ENCODE measurements around the gene MRPL20.
"Not testable (repeated sequence)": the region's sequence is repeated elsewhere in the genome, so short reads cannot be mapped to it uniquely, and the experiment has no call there.

The MRPL20 gene

DNA sequence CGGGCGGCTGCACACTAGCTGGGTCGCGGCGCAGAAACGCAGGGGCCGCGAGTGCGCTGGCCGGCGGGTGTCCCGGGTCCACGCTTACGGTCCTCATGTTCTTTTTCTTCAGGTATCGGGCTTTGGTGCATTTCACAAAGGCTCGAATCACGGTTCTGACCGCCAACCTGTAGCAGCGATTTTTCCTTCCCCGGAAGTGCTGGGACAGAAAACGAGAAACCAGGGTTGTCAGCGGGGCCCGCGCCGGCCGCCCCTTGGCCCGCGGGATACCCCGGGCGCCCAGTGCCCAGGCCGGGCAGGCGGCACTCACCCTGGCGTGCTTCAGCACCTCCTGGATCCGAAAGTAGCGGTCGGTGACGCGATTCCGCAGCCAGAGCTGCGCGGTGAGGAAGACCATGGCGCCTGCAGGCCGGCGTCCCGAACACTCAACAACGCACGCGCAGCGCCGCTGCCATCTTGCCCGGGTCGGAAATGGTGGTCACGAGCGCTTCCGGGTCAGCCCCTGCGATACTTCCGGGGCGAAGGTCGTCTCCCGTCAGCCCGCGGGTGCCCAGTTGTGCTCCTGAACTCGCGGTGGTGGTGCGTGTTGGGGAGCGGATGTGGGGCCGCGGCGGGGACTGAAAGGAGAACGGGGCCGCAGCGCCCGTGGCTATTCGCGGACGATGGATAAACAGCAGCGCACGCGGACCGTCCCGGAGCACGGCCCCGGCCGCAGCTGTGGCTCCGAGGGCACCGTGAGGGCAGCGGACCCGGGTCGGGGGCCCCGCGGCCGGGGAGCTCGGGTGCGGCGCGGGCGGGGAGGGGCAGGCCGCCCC, at the start of gene MRPL20:
MRPL20 (minus strand) TSS at position 473 of the 815 bp plus-strand sequence; CDS start at position 397, 76 bp downstream.
- Histone ChIP-seq H3K4me2 (peak within 1 kb of the TSS; percentile 84), H3K9ac (peak within 1 kb of the TSS; percentile 78), H3K4me1 (ENCODE audit: low read depth, poor library complexity, severe bottlenecking) (peaks cover 29% of the 10 kb centered on the region), H3K36me3 (ENCODE audit: insufficient read depth) (peaks cover 11% of the 10 kb centered on the region; the same call in 1 of the 2 replicates), H3K27ac (peak within 1 kb of the TSS; percentile 70), H2AFZ (ENCODE audit: low read depth) (peak within 1 kb of the TSS; percentile 39), H3K4me3 (IDR thresholded peaks at IDR 0.05; ENCODE audit: insufficient read depth, low read depth, low read length) (peak within 1 kb of the TSS; percentile 35), H3K27me3 (ENCODE audit: insufficient read depth, low read depth) (no peaks in the 10 kb centered on the region), H3K79me2 (ENCODE audit: insufficient read depth, low read depth) (peaks cover 55% of the 10 kb centered on the region), H4K20me1 (ENCODE audit: insufficient read depth) (no peaks in the 10 kb centered on the region)
- TF ChIP-seq, protein P1, sequence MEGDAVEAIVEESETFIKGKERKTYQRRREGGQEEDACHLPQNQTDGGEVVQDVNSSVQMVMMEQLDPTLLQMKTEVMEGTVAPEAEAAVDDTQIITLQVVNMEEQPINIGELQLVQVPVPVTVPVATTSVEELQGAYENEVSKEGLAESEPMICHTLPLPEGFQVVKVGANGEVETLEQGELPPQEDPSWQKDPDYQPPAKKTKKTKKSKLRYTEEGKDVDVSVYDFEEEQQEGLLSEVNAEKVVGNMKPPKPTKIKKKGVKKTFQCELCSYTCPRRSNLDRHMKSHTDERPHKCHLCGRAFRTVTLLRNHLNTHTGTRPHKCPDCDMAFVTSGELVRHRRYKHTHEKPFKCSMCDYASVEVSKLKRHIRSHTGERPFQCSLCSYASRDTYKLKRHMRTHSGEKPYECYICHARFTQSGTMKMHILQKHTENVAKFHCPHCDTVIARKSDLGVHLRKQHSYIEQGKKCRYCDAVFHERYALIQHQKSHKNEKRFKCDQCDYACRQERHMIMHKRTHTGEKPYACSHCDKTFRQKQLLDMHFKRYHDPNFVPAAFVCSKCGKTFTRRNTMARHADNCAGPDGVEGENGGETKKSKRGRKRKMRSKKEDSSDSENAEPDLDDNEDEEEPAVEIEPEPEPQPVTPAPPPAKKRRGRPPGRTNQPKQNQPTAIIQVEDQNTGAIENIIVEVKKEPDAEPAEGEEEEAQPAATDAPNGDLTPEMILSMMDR (conservative IDR thresholded peaks at IDR 0.05; ENCODE audit: low read depth, low read length), result no peak

DNA sequence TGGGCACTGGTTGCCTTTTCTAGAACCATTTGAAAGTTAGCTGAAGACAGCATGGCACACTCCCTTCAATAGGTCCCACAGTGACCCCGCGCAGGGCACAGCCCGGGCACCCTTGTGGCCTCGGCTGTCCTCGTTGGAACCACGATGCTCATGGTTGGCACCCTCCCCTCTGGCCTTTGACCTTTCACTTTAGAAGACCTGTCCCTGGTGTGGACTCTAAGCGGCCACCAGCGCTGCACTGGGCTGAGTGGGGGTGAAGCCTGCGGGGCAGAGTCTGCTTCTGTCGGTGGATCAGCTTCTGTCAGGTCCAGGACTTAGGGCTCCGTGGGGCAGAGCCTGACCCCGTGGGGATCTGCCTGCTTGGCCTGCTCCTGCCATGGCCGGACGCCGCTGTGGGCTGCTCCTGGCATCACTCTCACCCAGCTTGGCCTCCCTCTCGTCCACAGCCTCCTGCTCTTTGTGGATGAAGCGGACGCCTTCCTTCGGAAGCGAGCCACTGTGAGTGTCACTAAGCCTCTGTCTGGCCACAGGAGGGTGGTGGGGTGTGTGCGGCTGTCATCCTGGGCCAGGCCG, 49.7 kb upstream of the MRPL20 start:
- not testable (repeated sequence) for H3K4me3 ChIP-seq (IDR thresholded peaks at IDR 0.05; ENCODE audit: insufficient read depth, low read depth, low read length); H2AFZ ChIP-seq (ENCODE audit: low read depth); H3K4me2 ChIP-seq; H3K36me3 ChIP-seq (ENCODE audit: insufficient read depth); H3K4me1 ChIP-seq (ENCODE audit: low read depth, poor library complexity, severe bottlenecking); H3K9ac ChIP-seq; H3K27ac ChIP-seq; H3K79me2 ChIP-seq (ENCODE audit: insufficient read depth, low read depth); H4K20me1 ChIP-seq (ENCODE audit: insufficient read depth)
- peaks cover 61% of the 10 kb centered on the region for H3K27me3 ChIP-seq (ENCODE audit: insufficient read depth, low read depth)

DNA sequence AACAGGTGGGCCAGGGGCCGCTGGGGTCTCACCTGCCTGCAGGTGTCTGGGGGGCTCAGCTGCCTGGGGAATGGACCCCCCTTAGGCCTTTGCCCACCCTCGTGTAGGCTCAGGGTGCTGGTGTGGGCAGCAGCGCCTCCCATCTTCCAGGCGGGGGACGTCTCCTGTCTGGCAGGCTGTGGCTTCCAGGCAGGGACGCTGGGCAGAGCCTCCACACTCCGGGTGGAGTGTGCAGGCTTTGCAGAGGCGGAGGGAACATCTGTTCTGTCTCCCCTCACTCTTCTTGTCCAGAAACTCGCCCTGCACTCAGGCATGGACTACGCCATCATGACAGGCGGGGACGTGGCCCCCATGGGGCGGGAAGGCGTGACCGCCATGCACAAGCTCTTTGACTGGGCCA, 48.8 kb upstream of the MRPL20 start:
- H3K27me3 ChIP-seq (ENCODE audit: insufficient read depth, low read depth), result peaks cover 62% of the 10 kb centered on the region
- not testable (repeated sequence) for H3K27ac ChIP-seq; H3K79me2 ChIP-seq (ENCODE audit: insufficient read depth, low read depth); H3K36me3 ChIP-seq (ENCODE audit: insufficient read depth); H3K4me3 ChIP-seq (IDR thresholded peaks at IDR 0.05; ENCODE audit: insufficient read depth, low read depth, low read length); H2AFZ ChIP-seq (ENCODE audit: low read depth); H3K4me2 ChIP-seq; H3K9ac ChIP-seq; H3K4me1 ChIP-seq (ENCODE audit: low read depth, poor library complexity, severe bottlenecking); H4K20me1 ChIP-seq (ENCODE audit: insufficient read depth)

DNA sequence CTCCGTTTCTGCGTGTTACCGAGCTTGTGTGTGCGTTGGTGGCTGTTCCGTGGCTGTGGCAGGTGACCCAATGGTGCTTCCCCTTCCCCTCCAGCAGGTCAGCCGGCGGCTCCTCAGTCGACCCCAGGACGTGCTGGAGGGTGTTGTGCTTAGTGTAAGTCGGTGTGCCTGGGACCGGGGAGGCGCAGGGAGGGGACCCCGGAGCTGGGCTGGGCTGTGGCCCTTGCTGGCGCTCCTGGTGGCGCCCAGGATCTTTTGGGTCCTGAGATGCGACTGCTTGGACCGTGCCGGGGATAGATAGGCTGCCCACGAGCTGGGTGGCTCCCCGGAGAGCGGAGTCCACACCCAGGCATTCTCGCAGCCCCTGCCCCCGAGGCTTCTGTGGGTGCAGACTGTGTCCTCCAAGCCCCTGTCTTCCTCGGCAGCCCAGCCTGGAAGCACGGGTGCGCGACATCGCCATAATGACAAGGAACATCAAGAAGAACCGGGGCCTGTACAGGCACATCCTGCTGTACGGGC, 48.3 kb upstream of the MRPL20 start:
- Histone ChIP-seq H3K79me2 (ENCODE audit: insufficient read depth, low read depth) (no peaks in the 10 kb centered on the region), H3K36me3 (ENCODE audit: insufficient read depth) (no peaks in the 10 kb centered on the region), H3K4me3 (IDR thresholded peaks at IDR 0.05; ENCODE audit: insufficient read depth, low read depth, low read length) (no peak overlapping the region), H3K4me2 (no peak overlapping the region), H3K4me1 (ENCODE audit: low read depth, poor library complexity, severe bottlenecking) (no peaks in the 10 kb centered on the region), H3K27me3 (ENCODE audit: insufficient read depth, low read depth) (peaks cover 62% of the 10 kb centered on the region), H3K9ac (no peak overlapping the region), H2AFZ (ENCODE audit: low read depth) (no peak overlapping the region), H4K20me1 (ENCODE audit: insufficient read depth) (no peaks in the 10 kb centered on the region), H3K27ac (no peak overlapping the region)
- TF ChIP-seq, protein P1 (conservative IDR thresholded peaks at IDR 0.05; ENCODE audit: low read depth, low read length), result no peak

DNA sequence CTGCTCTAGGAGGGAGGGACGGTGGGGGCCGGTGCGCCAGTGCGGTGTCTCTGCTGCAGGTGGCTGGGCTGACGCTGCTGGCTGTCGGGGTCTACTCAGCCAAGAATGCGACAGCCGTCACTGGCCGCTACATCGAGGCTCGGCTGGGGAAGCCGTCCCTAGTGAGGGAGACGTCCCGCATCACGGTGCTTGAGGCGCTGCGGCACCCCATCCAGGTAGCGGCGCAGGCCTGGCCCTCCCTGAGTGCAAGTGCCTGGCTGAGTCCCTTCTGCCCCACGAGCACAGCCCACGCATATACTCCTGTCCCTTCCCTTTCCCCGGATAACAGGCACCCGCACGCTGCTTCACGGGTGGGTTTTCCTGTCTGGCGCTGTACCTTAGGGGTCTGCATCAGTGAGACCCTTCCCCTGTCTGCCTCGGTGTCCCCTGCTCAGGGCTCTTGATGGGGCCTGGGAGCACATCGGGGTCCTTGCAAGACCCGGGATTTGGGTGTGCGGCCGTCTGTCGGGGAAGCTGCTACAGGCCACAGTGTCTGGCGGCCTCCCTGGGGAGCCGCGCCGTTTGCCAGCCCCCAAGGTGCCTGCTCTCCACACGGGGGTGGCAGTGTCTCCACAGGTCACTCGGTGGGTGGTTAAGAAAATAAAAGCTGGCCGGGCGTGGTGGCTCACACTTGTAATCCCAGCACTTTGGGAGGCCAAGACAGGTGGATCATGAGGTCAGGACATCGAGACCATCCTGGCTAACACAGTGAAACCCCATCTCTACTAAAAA, 47.4 kb upstream of the MRPL20 start:
- H3K4me3 ChIP-seq (IDR thresholded peaks at IDR 0.05; ENCODE audit: insufficient read depth, low read depth, low read length); H3K79me2 ChIP-seq (ENCODE audit: insufficient read depth, low read depth); H3K27ac ChIP-seq: not testable (repeated sequence)

More for the DNA sequence above, 47.4 kb upstream of the MRPL20 start:
- not testable (repeated sequence) for H3K4me1 ChIP-seq (ENCODE audit: low read depth, poor library complexity, severe bottlenecking); H3K9ac ChIP-seq; H2AFZ ChIP-seq (ENCODE audit: low read depth); H3K36me3 ChIP-seq (ENCODE audit: insufficient read depth); H3K4me2 ChIP-seq; H4K20me1 ChIP-seq (ENCODE audit: insufficient read depth)
- H3K27me3 ChIP-seq (ENCODE audit: insufficient read depth, low read depth), result peaks cover 63% of the 10 kb centered on the region
